Measurements from ENCODE around the gene HIC1.

- no peak for TF ChIP-seq CTCF (conservative IDR thresholded peaks at IDR 0.05; ENCODE audit: low read length)
- no peak for TF ChIP-seq EZH2phosphoT487 (IDR thresholded peaks at IDR 0.05; ENCODE audit: borderline replicate concordance, low read depth, low read length)
These were observed 716 bp upstream of the HIC1 start for GRCh38 chr17:2054262-2054511.

Data from OCI-LY7 (cell line).